Heart left ventricle (tissue), 13 donors: ENCODE data around the gene ARHGAP1.

Source experiments
- CTCF ChIP-seq, 12 donors: fragments of 200-600 bp; sonication (generic) in 4 of 12; IDR thresholded peaks; one replicate each; pipeline versions ENCODE4 v1.5.0 to v1.8.0; 2018 to 2022; ENCODE audit warnings: antibody characterized with exemption in 12 of 12, mild to moderate bottlenecking in 5 of 12
- POLR2A ChIP-seq, 2 donors: fragments of 450-650 bp; IDR thresholded peaks; one replicate each; pipeline ENCODE4 v1.6.1; 2017; ENCODE audit warnings: antibody characterized with exemption in 2 of 2, mild to moderate bottlenecking in 2 of 2, moderate library complexity in 2 of 2
- donor health status: ischemic (EF 13 %, LVEDD 7.1; RV severe dilation, severe dysfunction).
- donor health status: DM: no; HTN: yes; CAD: no.
- donor health status: DM: no; HTN: no; CAD: no.
- donor health status: ischemic (EF 25% LVEDD 6.9; RV normal size, moderate dysfunction).
- donor health status: ischemic (EF 25% LVEDD 5.7; RV mildly dilated, moderate dysfunction).
- donor health status: ischemic (EF 35%, LVEDD 5.7; RV mildly dilated, moderate dysfunction).
- donor health status: nonischemic (EF 11% LVEDD 7.7; RV severe dilation, severe dysfunction).
- donor health status: DM: yes; HTN: yes; CAD: no.
- donor health status: PGD.
- donor health status: ischemic (EF 29% LVEDD 5.4; RV normal size, mild dysfunction).
- donor health status: nonischemic (EF 23%, LVEDD 6.1; RV moderate dilation, normal function).

GRCh38 chr11:46663277-46663940 is 37.0 kb downstream of the ARHGAP1 start:
- TF ChIP-seq CTCF (IDR thresholded peaks at IDR 0.05) (no peak), POLR2A (IDR thresholded peaks at IDR 0.05) (no peak)
